Nephron progenitor cell (in vitro differentiated cells): Measurements from ENCODE around the gene ANKRD65.

Experiments
- DNase-seq: peaks from one replicate; pipeline ENCODE4 v3.0.0; 2021
- H3K27ac Mint-ChIP-seq: 2 replicates; pipeline ENCODE4 v1.8.0; 2021; ENCODE audit warnings: mild to moderate bottlenecking, moderate library complexity, mixed read lengths
- H3K27me3 Mint-ChIP-seq: 2 replicates; pipeline ENCODE4 v1.8.0; 2021; ENCODE audit warnings: mild to moderate bottlenecking, low read depth, mixed read lengths; ENCODE audit not compliant: poor library complexity
- H3K36me3 Mint-ChIP-seq: 2 replicates; pipeline ENCODE4 v1.8.0; 2021; ENCODE audit warnings: low read depth, mixed read lengths
- H3K4me1 Mint-ChIP-seq: 2 replicates; pipeline ENCODE4 v1.8.0; 2021; ENCODE audit warnings: mixed read lengths
- H3K4me3 Mint-ChIP-seq: 2 replicates; pipeline ENCODE4 v1.8.0; 2021; ENCODE audit warnings: mild to moderate bottlenecking, moderate library complexity, mixed read lengths
- H3K9me3 Mint-ChIP-seq: 2 replicates; pipeline ENCODE4 v1.8.0; 2021; ENCODE audit warnings: mild to moderate bottlenecking, moderate library complexity, mixed read lengths
- CTCF ChIP-seq: fragments of 200-600 bp; sonication (generic); IDR thresholded peaks from 2 replicates; pipeline ENCODE4 v1.5.0; 2021; ENCODE audit warnings: antibody characterized with exemption

ANKRD65 gene

GRCh38 chr1:1374589-1374928 is 46.5 kb downstream of the ANKRD65 start:
- H3K36me3 Mint-ChIP-seq, result no peaks in the 10 kb centered on the region
- TF ChIP-seq CTCF, result no peak
- peak overlapping the region; percentile 89 for H3K4me3 Mint-ChIP-seq
- H3K27ac Mint-ChIP-seq, result no peak overlapping the region
- H3K9me3 Mint-ChIP-seq, result no peaks in the 10 kb centered on the region
- DNase-seq, result peak; percentile 56
- H3K4me1 Mint-ChIP-seq, result peaks cover 20% of the 10 kb centered on the region
- no peaks in the 10 kb centered on the region for H3K27me3 Mint-ChIP-seq

GRCh38 chr1:1373815-1374588 is 47.1 kb downstream of the ANKRD65 start:
- Mint-ChIP-seq H3K27ac (no peak overlapping the region), H3K4me1 (peaks cover 20% of the 10 kb centered on the region)
- TF ChIP-seq CTCF, result no peak

GRCh38 chr1:1373051-1373814 is 47.8 kb downstream of the ANKRD65 start:
- H3K4me3 Mint-ChIP-seq, result peak overlapping the region; percentile 89

More at GRCh38 chr1:1373815-1374588, 47.1 kb downstream of the ANKRD65 start:
- Mint-ChIP-seq H3K4me3 (peak overlapping the region; percentile 89), H3K27me3 (no peaks in the 10 kb centered on the region), H3K36me3 (no peaks in the 10 kb centered on the region), H3K9me3 (no peaks in the 10 kb centered on the region)
- no peak for DNase-seq

GRCh38 chr1:1371746-1372711 is 49.0 kb downstream of the ANKRD65 start:
- H3K4me3 Mint-ChIP-seq, result peak overlapping the region; percentile 59
- H3K27me3 Mint-ChIP-seq, result no peaks in the 10 kb centered on the region
- H3K4me1 Mint-ChIP-seq, result peaks cover 20% of the 10 kb centered on the region
- peak; percentile 93 for DNase-seq
- peak; percentile 96 for TF ChIP-seq CTCF
- H3K27ac Mint-ChIP-seq, result no peak overlapping the region
- no peaks in the 10 kb centered on the region for H3K36me3 Mint-ChIP-seq
- H3K9me3 Mint-ChIP-seq, result no peaks in the 10 kb centered on the region

More at GRCh38 chr1:1373051-1373814, 47.8 kb downstream of the ANKRD65 start:
- TF ChIP-seq CTCF, result no peak
- peaks cover 20% of the 10 kb centered on the region for H3K4me1 Mint-ChIP-seq
- H3K27me3 Mint-ChIP-seq, result no peaks in the 10 kb centered on the region
- H3K9me3 Mint-ChIP-seq, result no peaks in the 10 kb centered on the region
- no peak for DNase-seq
- no peaks in the 10 kb centered on the region for H3K36me3 Mint-ChIP-seq
- H3K27ac Mint-ChIP-seq, result no peak overlapping the region

- no peaks in the 10 kb centered on the region for H3K9me3 Mint-ChIP-seq
- no peaks in the 10 kb centered on the region for H3K36me3 Mint-ChIP-seq
- no peaks in the 10 kb centered on the region for H3K27me3 Mint-ChIP-seq
- H3K4me3 Mint-ChIP-seq, result no peak overlapping the region
- TF ChIP-seq CTCF, result no peak
- peaks cover 20% of the 10 kb centered on the region for H3K4me1 Mint-ChIP-seq
- DNase-seq, result no peak
- no peak overlapping the region for H3K27ac Mint-ChIP-seq
Measured at GRCh38 chr1:1371364-1371745, 49.7 kb downstream of the ANKRD65 start.
